Measurements from ENCODE around the gene MPLKIP.

MPLKIP gene

DNA sequence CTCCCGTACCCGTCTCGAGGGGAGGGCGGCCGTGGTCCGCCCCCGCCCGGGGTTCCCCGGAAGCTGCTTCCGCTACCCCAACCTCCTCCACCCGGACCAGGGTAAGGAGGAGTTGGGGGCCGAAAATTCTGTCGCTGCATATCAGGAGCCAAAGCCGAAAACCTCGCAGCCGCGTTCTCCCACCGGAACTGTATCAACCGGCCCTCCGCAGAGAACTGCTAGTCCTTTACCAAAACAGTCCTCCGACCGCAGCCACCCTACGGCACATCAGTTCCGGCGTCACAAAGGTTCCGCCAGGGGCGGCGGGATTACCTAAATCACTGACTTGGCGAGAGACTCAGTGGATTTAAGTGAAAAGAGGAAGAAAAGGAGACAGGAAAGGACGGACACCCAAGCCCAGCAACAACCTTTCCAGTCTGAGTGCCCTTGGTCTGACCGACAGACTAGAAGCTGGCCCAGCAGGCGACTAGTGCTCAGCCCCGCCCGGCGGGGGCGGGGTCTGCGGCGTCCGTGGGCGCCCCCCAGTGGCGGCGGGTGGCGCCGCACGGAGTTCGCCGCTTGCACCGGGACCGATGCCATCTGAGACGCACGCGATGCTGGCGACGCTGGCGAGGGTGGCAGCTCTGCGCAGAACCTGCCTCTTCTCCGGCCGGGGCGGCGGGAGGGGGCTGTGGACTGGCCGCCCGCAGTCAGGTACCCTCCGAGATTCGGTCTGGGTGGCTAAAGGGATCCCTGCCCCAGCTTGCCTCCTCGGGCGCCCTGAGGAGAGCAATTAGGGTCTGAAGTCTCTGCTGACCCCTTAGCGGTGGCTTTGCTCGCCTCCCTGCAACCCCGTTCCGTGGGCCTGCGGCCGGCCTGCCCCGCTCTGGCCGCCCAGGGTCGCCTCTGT lies at the start of gene MPLKIP, which contains the start of gene SUGCT:
TSS of gene MPLKIP (minus strand) at position 195 of the 889 bp plus-strand sequence. CDS start at position 140, 55 bp downstream.
TSS of gene SUGCT (plus strand) at position 578 of the 889 bp plus-strand sequence.
- ChIA-PET CTCF (interaction anchor here (0.6 to 1.8 kb wide), 14 partner anchors 9 to 400 kb away, joined by 3 to 7 read pairs (median 3); no protein-coding TSS in a partner anchor), POLR2A (interaction anchor here (0.7 to 2.2 kb wide), 5 partner anchors 11 to 512 kb away, joined by 3 to 7 read pairs (median 3); partner anchors contain the start of genes CDK13 and RALA)
- 0 out of 2 replicates have a peak, but pooled peaks have one; percentile 40 for TF ChIP-seq OVOL3 (tag by site-specific recombination; IDR thresholded peaks at IDR 0.05)
- peak; percentile 59; the same call in 1 of the 2 replicates for TF ChIP-seq TRIM28 (IDR thresholded peaks at IDR 0.05; ENCODE audit: borderline replicate concordance, low read length)
- no peak for TF ChIP-seq ZSCAN16 (tag by site-specific recombination; IDR thresholded peaks at IDR 0.05)
- peak; percentile 56 for TF ChIP-seq SETDB1 (IDR thresholded peaks at IDR 0.05; ENCODE audit: insufficient read length, low read length)
- peak; percentile 97 for TF ChIP-seq KLF10 (tag by site-specific recombination; IDR thresholded peaks at IDR 0.05)
- no peak for TF ChIP-seq ZNF624 (tag by site-specific recombination; IDR thresholded peaks at IDR 0.05)
- TF ChIP-seq ZNF501 (tag by site-specific recombination; IDR thresholded peaks at IDR 0.05): peak; percentile 95
- TF ChIP-seq, protein P1, sequence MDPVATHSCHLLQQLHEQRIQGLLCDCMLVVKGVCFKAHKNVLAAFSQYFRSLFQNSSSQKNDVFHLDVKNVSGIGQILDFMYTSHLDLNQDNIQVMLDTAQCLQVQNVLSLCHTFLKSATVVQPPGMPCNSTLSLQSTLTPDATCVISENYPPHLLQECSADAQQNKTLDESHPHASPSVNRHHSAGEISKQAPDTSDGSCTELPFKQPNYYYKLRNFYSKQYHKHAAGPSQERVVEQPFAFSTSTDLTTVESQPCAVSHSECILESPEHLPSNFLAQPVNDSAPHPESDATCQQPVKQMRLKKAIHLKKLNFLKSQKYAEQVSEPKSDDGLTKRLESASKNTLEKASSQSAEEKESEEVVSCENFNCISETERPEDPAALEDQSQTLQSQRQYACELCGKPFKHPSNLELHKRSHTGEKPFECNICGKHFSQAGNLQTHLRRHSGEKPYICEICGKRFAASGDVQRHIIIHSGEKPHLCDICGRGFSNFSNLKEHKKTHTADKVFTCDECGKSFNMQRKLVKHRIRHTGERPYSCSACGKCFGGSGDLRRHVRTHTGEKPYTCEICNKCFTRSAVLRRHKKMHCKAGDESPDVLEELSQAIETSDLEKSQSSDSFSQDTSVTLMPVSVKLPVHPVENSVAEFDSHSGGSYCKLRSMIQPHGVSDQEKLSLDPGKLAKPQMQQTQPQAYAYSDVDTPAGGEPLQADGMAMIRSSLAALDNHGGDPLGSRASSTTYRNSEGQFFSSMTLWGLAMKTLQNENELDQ (tag by site-specific recombination; IDR thresholded peaks at IDR 0.05; ENCODE audit: low read depth): no peak
- peak; percentile 3 for TF ChIP-seq ZNF510 (tag by site-specific recombination; IDR thresholded peaks at IDR 0.05; ENCODE audit: insufficient replicate concordance)
- TF ChIP-seq ZNF184 (tag by site-specific recombination; IDR thresholded peaks at IDR 0.05): 0 out of 2 replicates have a peak, but pooled peaks have one; percentile 70
- peak; percentile 74 for TF ChIP-seq ZNF394 (tag by site-specific recombination; IDR thresholded peaks at IDR 0.05; ENCODE audit: borderline replicate concordance)
- TF ChIP-seq, protein P2, sequence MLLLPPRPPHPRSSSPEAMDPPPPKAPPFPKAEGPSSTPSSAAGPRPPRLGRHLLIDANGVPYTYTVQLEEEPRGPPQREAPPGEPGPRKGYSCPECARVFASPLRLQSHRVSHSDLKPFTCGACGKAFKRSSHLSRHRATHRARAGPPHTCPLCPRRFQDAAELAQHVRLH (tag by site-specific recombination; IDR thresholded peaks at IDR 0.05): peak; percentile 95
- TF ChIP-seq ZSCAN30 (tag by site-specific recombination; IDR thresholded peaks at IDR 0.05): peak; percentile 69; the same call in 1 of the 2 replicates
- no peak for TF ChIP-seq PRDM1 (tag by site-specific recombination; IDR thresholded peaks at IDR 0.05)
- TF ChIP-seq, protein P3, sequence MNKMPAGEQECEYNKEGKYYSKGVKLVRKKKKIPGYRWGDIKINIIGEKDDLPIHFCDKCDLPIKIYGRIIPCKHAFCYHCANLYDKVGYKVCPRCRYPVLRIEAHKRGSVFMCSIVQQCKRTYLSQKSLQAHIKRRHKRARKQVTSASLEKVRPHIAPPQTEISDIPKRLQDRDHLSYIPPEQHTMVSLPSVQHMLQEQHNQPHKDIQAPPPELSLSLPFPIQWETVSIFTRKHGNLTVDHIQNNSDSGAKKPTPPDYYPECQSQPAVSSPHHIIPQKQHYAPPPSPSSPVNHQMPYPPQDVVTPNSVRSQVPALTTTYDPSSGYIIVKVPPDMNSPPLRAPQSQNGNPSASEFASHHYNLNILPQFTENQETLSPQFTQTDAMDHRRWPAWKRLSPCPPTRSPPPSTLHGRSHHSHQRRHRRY (tag by site-specific recombination; IDR thresholded peaks at IDR 0.05): no peak
- TF ChIP-seq ZBTB8A (tag by site-specific recombination; IDR thresholded peaks at IDR 0.05): peak; percentile 34; the same call in 1 of the 2 replicates
- TF ChIP-seq, protein P4, sequence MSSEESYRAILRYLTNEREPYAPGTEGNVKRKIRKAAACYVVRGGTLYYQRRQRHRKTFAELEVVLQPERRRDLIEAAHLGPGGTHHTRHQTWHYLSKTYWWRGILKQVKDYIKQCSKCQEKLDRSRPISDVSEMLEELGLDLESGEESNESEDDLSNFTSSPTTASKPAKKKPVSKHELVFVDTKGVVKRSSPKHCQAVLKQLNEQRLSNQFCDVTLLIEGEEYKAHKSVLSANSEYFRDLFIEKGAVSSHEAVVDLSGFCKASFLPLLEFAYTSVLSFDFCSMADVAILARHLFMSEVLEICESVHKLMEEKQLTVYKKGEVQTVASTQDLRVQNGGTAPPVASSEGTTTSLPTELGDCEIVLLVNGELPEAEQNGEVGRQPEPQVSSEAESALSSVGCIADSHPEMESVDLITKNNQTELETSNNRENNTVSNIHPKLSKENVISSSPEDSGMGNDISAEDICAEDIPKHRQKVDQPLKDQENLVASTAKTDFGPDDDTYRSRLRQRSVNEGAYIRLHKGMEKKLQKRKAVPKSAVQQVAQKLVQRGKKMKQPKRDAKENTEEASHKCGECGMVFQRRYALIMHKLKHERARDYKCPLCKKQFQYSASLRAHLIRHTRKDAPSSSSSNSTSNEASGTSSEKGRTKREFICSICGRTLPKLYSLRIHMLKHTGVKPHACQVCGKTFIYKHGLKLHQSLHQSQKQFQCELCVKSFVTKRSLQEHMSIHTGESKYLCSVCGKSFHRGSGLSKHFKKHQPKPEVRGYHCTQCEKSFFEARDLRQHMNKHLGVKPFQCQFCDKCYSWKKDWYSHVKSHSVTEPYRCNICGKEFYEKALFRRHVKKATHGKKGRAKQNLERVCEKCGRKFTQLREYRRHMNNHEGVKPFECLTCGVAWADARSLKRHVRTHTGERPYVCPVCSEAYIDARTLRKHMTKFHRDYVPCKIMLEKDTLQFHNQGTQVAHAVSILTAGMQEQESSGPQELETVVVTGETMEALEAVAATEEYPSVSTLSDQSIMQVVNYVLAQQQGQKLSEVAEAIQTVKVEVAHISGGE (tag by site-specific recombination; conservative IDR thresholded peaks at IDR 0.05; ENCODE audit: low read depth): peak; percentile 99
- TF ChIP-seq ZNF664 (tag by site-specific recombination; IDR thresholded peaks at IDR 0.05): 0 out of 2 replicates have a peak, but pooled peaks have one; percentile 30
- peak; percentile 81 for TF ChIP-seq ZNF629 (tag by site-specific recombination; IDR thresholded peaks at IDR 0.05)
- no peak for TF ChIP-seq ZNF248 (tag by site-specific recombination; IDR thresholded peaks at IDR 0.05)
- peak; percentile 97 for TF ChIP-seq KLF9 (tag by site-specific recombination; IDR thresholded peaks at IDR 0.05; ENCODE audit: low read depth)
- peak; percentile 83 for TF ChIP-seq ZEB2 (tag by site-specific recombination; IDR thresholded peaks at IDR 0.05)
- TF ChIP-seq ZNF560 (tag by site-specific recombination; IDR thresholded peaks at IDR 0.05; ENCODE audit: borderline replicate concordance): no peak
- peak; percentile 90 for TF ChIP-seq ZNF324 (tag by site-specific recombination; IDR thresholded peaks at IDR 0.05)
- TF ChIP-seq GLI4 (tag by site-specific recombination; IDR thresholded peaks at IDR 0.05): 0 out of 2 replicates have a peak, but pooled peaks have one; percentile 19
- peak; percentile 79 for TF ChIP-seq ZNF76 (tag by site-specific recombination; IDR thresholded peaks at IDR 0.05; ENCODE audit: borderline replicate concordance, low read depth)

More for the DNA sequence above, at the start of gene MPLKIP, which contains the start of gene SUGCT:
- Histone ChIP-seq H3K4me1 (ENCODE audit: control insufficient read depth, insufficient read depth, low read length) (no peaks in the 10 kb centered on the region; the same call in none of the 2 replicates), H3K27ac (ENCODE audit: extremely low read depth, low read depth, low read length) (peak within 1 kb of the TSS; percentile 77), H3K4me3 (ENCODE audit: low read depth, low read length) (peak within 1 kb of the TSS; percentile 86), H3K9me3 (ENCODE audit: control insufficient read depth, insufficient read depth, low read depth, low read length) (no peaks in the 10 kb centered on the region), H3K36me3 (ENCODE audit: control insufficient read depth in 2 of 2, insufficient read depth in 1 of 2, low read length in 2 of 2) (peaks cover 3 to 6% of the 10 kb centered on the region in 2 experiments; a peak in 2 of 3 replicates)
